GM19467 (cell line): Measurements from ENCODE around the gene ZEB1.
"Not testable (repeated sequence)": the region's sequence is repeated elsewhere in the genome, so short reads cannot be mapped to it uniquely, and the experiment has no call there.

ENCODE experiments used
- ATAC-seq: cut with Tn5 transposase; IDR thresholded peaks from one replicate; pipeline ENCODE4 v1.9.1; 2021; ENCODE audit warnings: mild to moderate bottlenecking, moderate library complexity; ENCODE audit not compliant: unreplicated experiment

Gene ZEB1

DNA sequence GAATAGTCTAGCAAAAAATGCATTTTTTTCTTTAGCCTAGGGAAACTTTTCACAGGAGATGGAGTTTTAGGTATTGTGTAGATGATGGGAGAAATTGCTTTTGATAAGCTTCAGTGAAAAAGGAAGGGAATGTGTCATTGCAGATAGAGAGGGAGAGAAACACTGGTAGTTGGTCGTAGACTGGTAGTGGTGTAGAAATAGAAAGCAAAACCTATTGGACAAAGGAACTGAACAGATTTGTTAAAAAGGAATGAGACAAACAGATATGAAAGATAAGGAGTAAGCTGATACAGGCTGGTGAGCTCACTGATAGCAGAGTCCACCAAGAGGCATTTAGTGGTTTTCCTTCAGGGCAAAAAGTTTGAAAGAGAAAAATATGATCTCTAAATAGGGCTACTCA, 94.3 kb downstream of the ZEB1 start:
- no peak for ATAC-seq

DNA sequence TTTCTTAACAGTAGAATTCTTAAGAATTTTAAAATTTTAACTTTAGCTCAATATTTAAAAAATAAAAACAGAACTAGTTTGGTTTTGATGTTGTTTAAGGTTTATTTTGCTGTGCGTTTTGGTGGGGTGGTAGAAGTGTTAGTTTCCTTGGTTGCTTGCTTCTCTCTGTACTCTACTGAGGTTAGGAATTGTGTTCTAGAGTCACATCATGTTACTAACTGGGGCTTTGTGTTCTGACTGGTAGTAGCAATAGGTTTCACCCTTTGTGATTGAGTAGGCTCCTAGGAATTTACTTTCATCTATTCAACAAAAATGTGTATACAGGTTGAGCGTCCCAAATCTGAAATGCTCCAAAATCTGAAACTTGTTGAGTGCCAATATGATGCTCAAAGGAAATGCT, 99.5 kb downstream of the ZEB1 start:
- ATAC-seq, result no peak

- ATAC-seq, result no peak
These were observed 100.5 kb downstream of the ZEB1 start for GRCh38 chr10:31419394-31420063.

DNA sequence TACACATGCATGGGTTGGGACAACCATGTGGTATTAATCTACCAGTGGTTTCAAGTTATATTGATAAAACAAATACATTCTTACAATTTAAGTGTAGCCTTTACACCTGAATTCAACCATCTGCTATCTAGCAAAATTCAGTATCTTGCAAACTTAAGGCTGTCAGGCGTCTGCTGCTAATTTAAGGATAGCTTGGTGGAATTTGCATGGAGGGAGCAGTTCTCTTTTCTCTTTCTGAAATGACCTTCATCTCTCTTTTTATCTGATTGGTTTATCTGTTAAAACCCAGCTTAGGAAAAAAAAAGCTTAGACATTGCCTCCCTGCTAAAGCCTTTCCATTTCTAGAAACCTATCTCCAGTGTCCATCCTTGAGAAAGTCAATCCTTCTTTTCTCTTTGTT, 102.3 kb downstream of the ZEB1 start:
- ATAC-seq, result no peak

GRCh38 chr10:31422634-31423033, 103.6 kb downstream of the ZEB1 start:
- no peak for ATAC-seq

DNA sequence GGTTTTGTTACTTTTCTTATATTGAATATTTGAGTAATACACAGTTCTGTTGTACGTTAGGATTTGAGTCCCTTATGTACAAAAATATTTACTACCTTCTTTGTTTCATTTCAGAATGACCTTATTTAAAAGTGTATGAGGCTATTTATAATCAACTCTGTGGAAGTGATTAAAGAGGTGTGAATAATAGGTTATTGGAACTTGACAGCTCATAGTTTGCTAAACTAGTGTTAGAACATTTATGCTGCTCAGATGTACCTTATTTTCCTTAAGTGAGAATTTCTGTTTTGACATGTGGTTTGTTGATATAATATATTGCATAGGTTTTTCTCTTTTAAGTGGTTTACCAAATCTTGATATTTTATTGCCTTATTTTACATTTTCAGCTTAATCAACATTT, 105.5 kb downstream of the ZEB1 start:
- no peak for ATAC-seq

DNA sequence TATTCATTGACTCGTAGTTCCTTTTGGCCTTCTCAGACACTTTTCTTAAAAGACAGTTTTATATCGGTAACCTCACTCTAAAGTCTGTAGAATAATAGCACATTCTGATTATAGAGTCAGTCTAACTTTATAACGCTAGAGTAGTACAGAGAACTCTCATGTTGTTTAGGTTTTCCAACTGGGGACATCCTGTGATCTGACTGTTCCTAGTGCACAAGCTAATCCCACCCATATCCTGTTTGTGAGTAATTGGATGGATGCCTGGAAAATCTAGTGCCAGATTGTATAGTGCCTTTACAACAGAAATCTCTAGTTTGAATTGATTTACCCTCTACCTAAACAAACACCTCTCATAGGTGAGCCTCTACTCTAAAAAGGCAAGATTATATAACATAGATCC, 107.4 kb downstream of the ZEB1 start:
- ATAC-seq, result no peak

DNA sequence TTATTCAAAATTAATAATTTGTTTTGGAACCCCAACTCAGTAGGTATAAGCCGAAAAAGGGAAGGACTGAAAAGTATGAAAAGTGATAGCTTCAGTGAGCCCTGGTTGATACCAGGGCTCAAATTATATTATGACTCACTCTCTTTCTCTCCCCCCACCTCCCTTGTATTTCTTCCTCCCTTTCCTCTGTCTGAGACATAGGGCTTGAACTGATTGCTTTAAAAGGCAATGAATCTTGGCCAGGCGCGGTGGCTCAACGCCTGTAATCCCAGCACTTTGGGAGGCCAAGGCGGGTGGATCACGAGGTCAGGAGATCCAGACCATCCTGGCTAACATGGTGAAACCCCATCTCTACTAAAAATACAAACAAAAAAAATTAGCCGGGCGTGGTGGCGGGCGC, 108.3 kb downstream of the ZEB1 start:
- not testable (repeated sequence) for ATAC-seq

GRCh38 chr10:31428499-31428898, 109.5 kb downstream of the ZEB1 start:
- ATAC-seq, result not testable (repeated sequence)

GRCh38 chr10:31431021-31431420, 112.0 kb downstream of the ZEB1 start:
- ATAC-seq, result no peak

GRCh38 chr10:31437959-31438358, 118.9 kb downstream of the ZEB1 start:
- ATAC-seq, result no peak

GRCh38 chr10:31451766-31452165, 132.8 kb downstream of the ZEB1 start:
- no peak for ATAC-seq

DNA sequence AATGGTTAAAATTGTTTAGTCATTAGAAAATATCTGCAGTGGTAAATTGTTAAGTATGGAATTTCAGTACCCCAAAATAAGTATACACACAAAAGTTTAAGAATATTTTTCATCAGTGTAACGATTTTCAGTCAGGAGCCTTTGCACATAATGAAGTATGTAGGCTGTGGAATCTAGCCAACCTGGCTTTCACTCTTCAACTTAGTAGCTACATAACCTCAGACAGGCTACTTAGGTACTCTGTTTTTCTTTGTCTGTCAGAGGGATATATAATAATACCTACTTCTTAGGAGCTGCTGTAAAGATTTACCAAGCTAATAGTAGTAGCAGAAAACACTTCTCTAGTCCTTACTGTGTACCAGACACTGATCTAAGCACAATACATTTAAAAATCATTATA, 137.5 kb downstream of the ZEB1 start:
- no peak for ATAC-seq

- no peak for ATAC-seq
These were observed 138.8 kb downstream of the ZEB1 start for GRCh38 chr10:31457858-31458257.

- no peak for ATAC-seq
These were observed 140.0 kb downstream of the ZEB1 start for GRCh38 chr10:31458974-31459373.

- ATAC-seq, result no peak
These were observed 141.2 kb downstream of the ZEB1 start for GRCh38 chr10:31460242-31460641.

DNA sequence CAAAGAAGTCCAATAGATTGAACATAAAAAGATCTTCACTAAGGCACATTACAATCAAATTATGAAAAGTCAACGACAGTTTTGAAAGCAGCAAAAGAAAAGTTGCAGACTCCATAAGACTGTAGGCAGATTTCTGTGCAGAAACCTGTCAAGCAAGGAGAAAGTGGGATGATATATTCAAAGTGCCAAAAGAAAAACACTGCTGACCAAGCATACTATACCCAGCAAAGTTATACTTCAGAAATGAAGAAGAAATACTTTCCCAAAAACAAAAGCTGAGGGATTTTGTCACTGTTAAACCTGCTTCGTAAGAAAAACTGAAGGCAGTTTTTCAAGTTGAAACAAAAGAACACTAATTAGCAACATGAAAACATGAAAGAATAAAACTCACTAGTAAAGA, 145.5 kb downstream of the ZEB1 start:
- no peak for ATAC-seq

DNA sequence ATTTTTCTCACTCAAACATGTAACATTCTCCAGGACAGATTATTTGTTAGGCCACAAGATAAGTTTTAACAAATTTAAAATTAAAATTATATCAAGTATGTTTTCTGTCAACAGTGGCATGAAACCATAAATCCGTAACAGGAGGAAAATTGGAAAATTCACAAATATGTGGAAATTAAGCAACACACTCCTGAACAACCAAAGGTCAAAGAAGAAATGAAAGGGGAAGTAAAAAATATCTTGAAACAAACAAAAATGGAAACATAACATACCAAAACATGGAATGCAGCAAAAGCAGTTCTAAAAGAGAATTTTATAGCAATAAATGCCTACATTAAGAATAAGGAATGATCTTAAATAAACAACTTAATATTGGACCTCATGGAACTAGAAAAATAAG, 147.3 kb downstream of the ZEB1 start:
- ATAC-seq, result no peak

GRCh38 chr10:31467791-31468535, 148.9 kb downstream of the ZEB1 start:
- ATAC-seq, result no peak

DNA sequence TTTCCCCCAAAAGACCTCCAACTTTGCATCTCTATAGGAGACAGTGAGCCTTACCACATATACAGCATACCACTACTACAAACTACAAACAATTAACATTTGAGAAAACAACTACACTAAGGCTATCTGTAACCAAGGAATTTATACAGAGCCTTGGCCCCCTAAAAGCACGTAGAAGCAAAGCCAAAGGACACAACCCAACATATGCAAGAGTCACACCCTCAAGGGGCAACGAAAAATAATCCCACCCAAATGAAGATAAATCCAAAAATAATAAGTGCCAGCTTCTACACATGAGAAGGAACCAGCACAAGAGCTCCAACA, 149.5 kb downstream of the ZEB1 start:
- no peak for ATAC-seq

GRCh38 chr10:31475519-31475918, 156.5 kb downstream of the ZEB1 start:
- no peak for ATAC-seq

DNA sequence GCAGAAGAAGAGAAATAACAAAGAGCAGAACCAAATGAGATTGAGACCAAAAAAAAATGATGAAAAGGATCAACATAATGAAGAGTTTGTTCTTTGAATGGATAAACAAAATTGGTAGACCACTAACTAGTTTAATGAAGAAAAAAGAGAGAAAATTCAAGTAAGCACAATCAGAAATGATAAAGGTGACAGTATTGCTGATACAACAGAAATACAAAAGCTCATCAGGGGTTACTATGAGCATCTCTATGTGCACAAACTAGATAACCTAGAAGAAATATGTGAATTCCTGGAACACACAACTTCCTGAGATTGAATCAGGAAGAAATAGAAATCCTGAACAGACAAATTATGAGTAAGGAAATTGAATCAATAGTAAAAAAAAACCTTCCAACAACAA, 157.1 kb downstream of the ZEB1 start:
- no peak for ATAC-seq

DNA sequence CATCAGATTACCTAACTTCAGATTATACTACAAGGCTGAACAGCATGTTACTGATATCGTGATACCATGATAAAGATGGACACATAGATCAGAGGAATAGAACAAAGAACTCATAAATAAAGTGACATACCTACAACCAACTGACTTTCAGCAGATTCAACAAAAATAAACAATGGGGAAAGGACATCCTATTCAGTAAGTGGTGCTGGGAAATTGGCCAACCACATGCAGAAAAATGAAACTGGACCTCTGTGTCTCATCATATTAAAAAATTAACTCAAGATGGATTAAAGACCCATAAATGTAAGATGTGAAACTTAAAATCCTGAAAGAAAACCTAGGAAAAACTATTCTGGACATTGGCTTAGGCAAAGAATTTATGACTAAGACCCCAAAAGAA, 158.6 kb downstream of the ZEB1 start:
- no peak for ATAC-seq
